Activated CD4-positive, alpha-beta memory T cell treated with anti-CD3 and anti-CD28 coated beads, Interleukin-2, amount 10 ng/mL, durations not matched to agents 7 days and 5 days (primary cell): ENCODE measurements around the gene GNAT2. TPM values are rescaled to one million over a fixed set of nuclear protein-coding genes. Genes with fewer than 3 reads are reported as not detected.

Experiments used
- CTCF ChIA-PET: fragments of 350-600 bp; sonication (Branson Sonifier 250); formaldehyde crosslinking; loops from one replicate; lab custom pipeline; 2021; ENCODE audit warnings: antibody characterized with exemption, inconsistent platforms; lab: Charles Lee
- POLR2A ChIA-PET: fragments of 350-600 bp; sonication (Branson Sonifier 250); formaldehyde crosslinking; loops from one replicate; lab custom pipeline; 2021; ENCODE audit warnings: antibody characterized with exemption; lab: Charles Lee
- DNase-seq: peaks from one replicate; pipeline ENCODE4 v3.0.0-alpha.2; 2020
- H3K27ac Mint-ChIP-seq: one replicate; pipeline ENCODE4 v1.8.0; 2021; ENCODE audit warnings: mild to moderate bottlenecking, mixed read lengths
- H3K27me3 Mint-ChIP-seq: one replicate; pipeline ENCODE4 v1.8.0; 2021; ENCODE audit warnings: mixed read lengths
- H3K36me3 Mint-ChIP-seq: one replicate; pipeline ENCODE4 v1.8.0; 2021; ENCODE audit warnings: low read depth, mixed read lengths
- H3K4me1 Mint-ChIP-seq: one replicate; pipeline ENCODE4 v1.8.0; 2021; ENCODE audit warnings: mixed read lengths
- H3K4me3 Mint-ChIP-seq: one replicate; pipeline ENCODE4 v1.8.0; 2021; ENCODE audit warnings: mild to moderate bottlenecking, mixed read lengths
- H3K9me3 Mint-ChIP-seq: one replicate; pipeline ENCODE4 v1.8.0; 2021; ENCODE audit warnings: mixed read lengths
- total RNA-seq, 2 experiments: library from RNA; stranded (reverse); gene quantifications; one replicate each; pipeline ENCODE4 v1.2.3, GENCODE V29; 2021

Gene GNAT2
- total RNA-seq, 2 experiments from 2014 or later: not detected

GRCh38 chr1:109615879-109616278 lies 3.5 kb downstream of the GNAT2 start:
- no peak overlapping the region for H3K4me3 Mint-ChIP-seq
- no peaks in the 10 kb centered on the region for H3K9me3 Mint-ChIP-seq
- DNase-seq: peak; percentile 19
- ChIA-PET CTCF (interaction anchor here (0.7 to 2.2 kb wide), 2 partner anchors 15 to 24 kb away, joined by 3 to 10 read pairs; no protein-coding TSS in a partner anchor), POLR2A (interaction anchor here (0.7 to 1.4 kb wide), 3 partner anchors 11 to 70 kb away, joined by 3 to 4 read pairs (median 4); partner anchors contain the start of gene GNAI3)
- peaks cover 38% of the 10 kb centered on the region for H3K4me1 Mint-ChIP-seq
- no peaks in the 10 kb centered on the region for H3K27me3 Mint-ChIP-seq
- peak overlapping the region; percentile 44 for H3K27ac Mint-ChIP-seq
- peaks cover 2% of the 10 kb centered on the region for H3K36me3 Mint-ChIP-seq

GRCh38 chr1:109613361-109614147 lies 5.9 kb downstream of the GNAT2 start:
- H3K27ac Mint-ChIP-seq: no peak overlapping the region
- no peaks in the 10 kb centered on the region for H3K27me3 Mint-ChIP-seq
- no peaks in the 10 kb centered on the region for H3K9me3 Mint-ChIP-seq
- ChIA-PET POLR2A (interaction anchor here (1.1 to 4.1 kb wide), 6 partner anchors 8 to 67 kb away, joined by 3 to 22 read pairs (median 4); partner anchors contain the start of gene GNAI3), CTCF (interaction anchor here (0.6 to 3.1 kb wide), 5 partner anchors 26 to 120 kb away, joined by 3 to 15 read pairs (median 4); partner anchors contain the start of genes CYB561D1 and GNAI3)
- peaks cover 27% of the 10 kb centered on the region for H3K4me1 Mint-ChIP-seq
- no peak overlapping the region for H3K4me3 Mint-ChIP-seq
- no peaks in the 10 kb centered on the region for H3K36me3 Mint-ChIP-seq
- no peak for DNase-seq

GRCh38 chr1:109611308-109611990 lies 8.0 kb downstream of the GNAT2 start:
- DNase-seq: no peak
- H3K4me1 Mint-ChIP-seq: peaks cover 9% of the 10 kb centered on the region
- H3K27me3 Mint-ChIP-seq: no peaks in the 10 kb centered on the region
- no peak overlapping the region for H3K4me3 Mint-ChIP-seq
- H3K9me3 Mint-ChIP-seq: no peaks in the 10 kb centered on the region
- POLR2A ChIA-PET: interaction anchor here (1.4 to 4.1 kb wide), 2 partner anchors 12 to 63 kb away, joined by 4 to 22 read pairs; partner anchors contain the start of gene GNAI3
- H3K27ac Mint-ChIP-seq: no peak overlapping the region
- no peaks in the 10 kb centered on the region for H3K36me3 Mint-ChIP-seq
- CTCF ChIA-PET: interaction anchor here (1.0 to 3.1 kb wide), 3 partner anchors 11 to 29 kb away, joined by 3 to 15 read pairs (median 4); no protein-coding TSS in a partner anchor

- Mint-ChIP-seq H3K27ac (no peak overlapping the region), H3K4me1 (peaks cover 2% of the 10 kb centered on the region), H3K36me3 (no peaks in the 10 kb centered on the region), H3K27me3 (no peaks in the 10 kb centered on the region), H3K4me3 (no peak overlapping the region), H3K9me3 (no peaks in the 10 kb centered on the region)
- POLR2A ChIA-PET: interaction anchor here (4.1 kb wide), 1 partner anchor 62 kb away, joined by 22 read pairs; the partner anchor contains the start of gene GNAI3
- CTCF ChIA-PET: interaction anchor here (0.6 to 3.1 kb wide), 2 partner anchors 29 to 209 kb away, joined by 3 to 15 read pairs; no protein-coding TSS in a partner anchor
- DNase-seq: no peak
Measured at GRCh38 chr1:109610609-109611307, 8.7 kb downstream of the GNAT2 start.

GRCh38 chr1:109609881-109610280 lies 9.5 kb downstream of the GNAT2 start:
- POLR2A ChIA-PET: interaction anchor here (1.0 to 2.2 kb wide), 3 partner anchors 9 to 10 kb away, joined by 3 to 6 read pairs (median 3); partner anchors contain the start of gene GNAT2
- Mint-ChIP-seq H3K36me3 (no peaks in the 10 kb centered on the region), H3K9me3 (no peaks in the 10 kb centered on the region), H3K4me1 (no peaks in the 10 kb centered on the region), H3K4me3 (no peak overlapping the region), H3K27me3 (no peaks in the 10 kb centered on the region), H3K27ac (no peak overlapping the region)
- DNase-seq: no peak
- CTCF ChIA-PET: interaction anchor here (0.6 to 2.1 kb wide), 3 partner anchors 30 to 208 kb away, joined by 3 to 13 read pairs (median 3); no protein-coding TSS in a partner anchor

GRCh38 chr1:109605381-109605780 lies 14.0 kb downstream of the GNAT2 start:
- no peak for DNase-seq
- Mint-ChIP-seq H3K4me3 (no peak overlapping the region), H3K4me1 (no peaks in the 10 kb centered on the region), H3K27ac (no peak overlapping the region), H3K27me3 (no peaks in the 10 kb centered on the region), H3K36me3 (peaks cover 7% of the 10 kb centered on the region), H3K9me3 (no peaks in the 10 kb centered on the region)
- POLR2A ChIA-PET: interaction anchor here (1.0 to 1.9 kb wide), 4 partner anchors 9 to 59 kb away, joined by 4 to 9 read pairs (median 4); partner anchors contain the start of gene GNAI3
- CTCF ChIA-PET: interaction anchor here (1.2 kb wide), 1 partner anchor 35 kb away, joined by 5 read pairs; no protein-coding TSS in a partner anchor

GRCh38 chr1:109603229-109603628 lies 16.2 kb downstream of the GNAT2 start:
- Mint-ChIP-seq H3K4me3 (no peak overlapping the region), H3K9me3 (no peaks in the 10 kb centered on the region), H3K27ac (no peak overlapping the region), H3K27me3 (no peaks in the 10 kb centered on the region), H3K36me3 (peaks cover 19% of the 10 kb centered on the region), H3K4me1 (no peaks in the 10 kb centered on the region)
- ChIA-PET POLR2A (no interaction called here), CTCF (interaction anchor here (1.1 kb wide), 1 partner anchor 70 kb away, joined by 5 read pairs; no protein-coding TSS in a partner anchor)
- no peak for DNase-seq

- POLR2A ChIA-PET: no interaction called here
- no peak for DNase-seq
- H3K36me3 Mint-ChIP-seq: peaks cover 44% of the 10 kb centered on the region
- H3K4me1 Mint-ChIP-seq: peaks cover 2% of the 10 kb centered on the region
- H3K4me3 Mint-ChIP-seq: no peak overlapping the region
- H3K27me3 Mint-ChIP-seq: no peaks in the 10 kb centered on the region
- H3K27ac Mint-ChIP-seq: no peak overlapping the region
- no peaks in the 10 kb centered on the region for H3K9me3 Mint-ChIP-seq
- CTCF ChIA-PET: interaction anchor here (2.2 to 2.3 kb wide), 2 partner anchors 18 to 52 kb away, joined by 6 read pairs; no protein-coding TSS in a partner anchor
Measured at GRCh38 chr1:109598655-109599054, 20.8 kb downstream of the GNAT2 start.

- peaks cover 47% of the 10 kb centered on the region for H3K36me3 Mint-ChIP-seq
- H3K4me3 Mint-ChIP-seq: no peak overlapping the region
- DNase-seq: no peak
- POLR2A ChIA-PET: no interaction called here
- CTCF ChIA-PET: interaction anchor here (1.6 to 2.3 kb wide), 2 partner anchors 41 to 52 kb away, joined by 4 to 6 read pairs; no protein-coding TSS in a partner anchor
- H3K27ac Mint-ChIP-seq: no peak overlapping the region
- H3K27me3 Mint-ChIP-seq: no peaks in the 10 kb centered on the region
- H3K9me3 Mint-ChIP-seq: no peaks in the 10 kb centered on the region
- H3K4me1 Mint-ChIP-seq: peaks cover 2% of the 10 kb centered on the region
Measured at GRCh38 chr1:109598156-109598555, 21.3 kb downstream of the GNAT2 start.

GRCh38 chr1:109595531-109595930 lies 23.9 kb downstream of the GNAT2 start:
- Mint-ChIP-seq H3K4me1 (peaks cover 2% of the 10 kb centered on the region), H3K4me3 (no peak overlapping the region), H3K27ac (no peak overlapping the region), H3K9me3 (no peaks in the 10 kb centered on the region), H3K27me3 (no peaks in the 10 kb centered on the region), H3K36me3 (peaks cover 63% of the 10 kb centered on the region)
- POLR2A ChIA-PET: interaction anchor here (0.6 to 2.0 kb wide), 2 partner anchors 47 to 378 kb away, joined by 3 to 6 read pairs; partner anchors contain the start of gene GNAI3
- CTCF ChIA-PET: interaction anchor here (1.5 kb wide), 1 partner anchor 49 kb away, joined by 4 read pairs; no protein-coding TSS in a partner anchor
- no peak for DNase-seq

GRCh38 chr1:109592916-109593315 lies 26.5 kb downstream of the GNAT2 start:
- DNase-seq: no peak
- ChIA-PET CTCF (interaction anchor here (1.2 kb wide), 1 partner anchor 9 kb away, joined by 3 read pairs; no protein-coding TSS in a partner anchor), POLR2A (interaction anchor here (1.5 kb wide), 1 partner anchor 44 kb away, joined by 7 read pairs; the partner anchor contains the start of gene GNAI3)
- peaks cover 2% of the 10 kb centered on the region for H3K4me1 Mint-ChIP-seq
- H3K27me3 Mint-ChIP-seq: no peaks in the 10 kb centered on the region
- H3K9me3 Mint-ChIP-seq: no peaks in the 10 kb centered on the region
- H3K27ac Mint-ChIP-seq: no peak overlapping the region
- no peak overlapping the region for H3K4me3 Mint-ChIP-seq
- H3K36me3 Mint-ChIP-seq: peaks cover 64% of the 10 kb centered on the region
